Measurements from ENCODE around the gene MS4A15.
"Not testable (repeated sequence)": the region's sequence is repeated elsewhere in the genome, so short reads cannot be mapped to it uniquely, and the experiment has no call there.

Gene MS4A15

GRCh38 chr11:60798631-60799030, 42.0 kb downstream of the MS4A15 start:
- in situ Hi-C loops (cut with MboI; ENCODE audit: low sequenced_read_pairs), result no loop called here

GRCh38 chr11:60801194-60801593, 44.5 kb downstream of the MS4A15 start:
- in situ Hi-C loops (cut with MboI; ENCODE audit: low sequenced_read_pairs), result no loop called here

GRCh38 chr11:60803273-60803936, 46.7 kb downstream of the MS4A15 start:
- in situ Hi-C loops (cut with MboI; ENCODE audit: low sequenced_read_pairs), result no loop called here

GRCh38 chr11:60809249-60809648, 52.6 kb downstream of the MS4A15 start:
- in situ Hi-C loops (cut with MboI; ENCODE audit: low sequenced_read_pairs), result no loop called here

GRCh38 chr11:60809691-60810090, 53.0 kb downstream of the MS4A15 start:
- in situ Hi-C loops (cut with MboI; ENCODE audit: low sequenced_read_pairs), result no loop called here

GRCh38 chr11:60810151-60810550, 53.5 kb downstream of the MS4A15 start:
- in situ Hi-C loops (cut with MboI; ENCODE audit: low sequenced_read_pairs), result no loop called here

DNA sequence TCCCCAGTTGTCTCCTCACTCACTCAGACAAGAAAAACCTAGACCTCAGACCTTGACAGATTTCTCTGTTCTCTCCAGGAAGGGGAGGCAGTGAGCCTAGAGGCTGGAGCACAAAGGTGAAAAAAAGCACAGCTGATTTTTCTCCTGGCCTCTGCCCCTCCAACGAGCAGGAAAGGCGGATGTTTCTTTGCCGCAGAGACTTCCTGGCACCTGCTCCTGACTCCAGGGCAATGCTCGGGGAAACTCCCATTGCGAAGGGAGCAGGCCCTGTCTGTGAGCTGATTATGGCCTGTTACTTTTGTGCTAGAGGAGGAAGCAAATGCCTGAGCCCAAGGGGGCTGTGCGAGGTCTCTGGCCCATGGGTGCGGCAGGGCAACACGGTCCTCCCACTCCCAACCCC, 53.9 kb downstream of the MS4A15 start:
- in situ Hi-C loops (cut with MboI; ENCODE audit: low sequenced_read_pairs), result no loop called here

DNA sequence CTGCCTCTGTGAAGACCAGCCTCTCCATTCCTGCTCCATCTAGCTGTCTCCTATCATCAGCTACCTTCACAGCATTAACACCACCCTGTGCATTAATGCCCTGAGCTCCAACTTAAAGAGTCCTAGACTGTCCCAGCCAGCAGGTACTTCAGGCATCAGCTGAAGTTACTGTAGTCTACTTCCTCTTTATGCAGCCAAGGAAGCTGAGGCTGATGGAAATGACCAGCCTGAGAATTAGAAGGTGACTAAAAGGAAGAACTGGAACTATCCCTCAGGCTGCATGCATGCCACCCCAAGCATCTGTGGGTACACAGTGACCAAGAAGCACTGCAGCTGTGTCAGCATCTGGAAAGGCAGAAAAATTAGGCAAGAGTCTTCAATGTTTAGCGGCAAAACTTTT, 56.7 kb downstream of the MS4A15 start:
- in situ Hi-C loops (cut with MboI; ENCODE audit: low sequenced_read_pairs), result no loop called here

DNA sequence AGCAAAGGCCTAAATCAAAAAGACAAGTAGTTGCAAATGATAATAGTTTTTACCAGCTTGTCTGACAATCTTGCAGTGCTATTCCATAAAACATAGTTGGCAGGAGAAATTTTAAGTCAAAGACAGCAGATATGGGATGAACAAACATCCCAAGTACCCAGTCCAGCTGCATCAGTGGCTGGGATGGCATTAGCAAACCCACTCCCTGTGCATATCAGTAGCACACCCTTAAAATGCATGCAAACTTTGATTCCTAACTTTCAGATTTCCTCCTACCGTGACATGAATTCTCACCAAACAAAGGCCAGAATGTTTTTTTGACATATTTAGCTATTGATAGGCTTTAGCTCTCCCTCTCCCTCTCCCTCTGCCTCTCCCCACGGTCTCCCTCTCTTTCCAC, 57.4 kb downstream of the MS4A15 start:
- in situ Hi-C loops (cut with MboI; ENCODE audit: low sequenced_read_pairs), result no loop called here

DNA sequence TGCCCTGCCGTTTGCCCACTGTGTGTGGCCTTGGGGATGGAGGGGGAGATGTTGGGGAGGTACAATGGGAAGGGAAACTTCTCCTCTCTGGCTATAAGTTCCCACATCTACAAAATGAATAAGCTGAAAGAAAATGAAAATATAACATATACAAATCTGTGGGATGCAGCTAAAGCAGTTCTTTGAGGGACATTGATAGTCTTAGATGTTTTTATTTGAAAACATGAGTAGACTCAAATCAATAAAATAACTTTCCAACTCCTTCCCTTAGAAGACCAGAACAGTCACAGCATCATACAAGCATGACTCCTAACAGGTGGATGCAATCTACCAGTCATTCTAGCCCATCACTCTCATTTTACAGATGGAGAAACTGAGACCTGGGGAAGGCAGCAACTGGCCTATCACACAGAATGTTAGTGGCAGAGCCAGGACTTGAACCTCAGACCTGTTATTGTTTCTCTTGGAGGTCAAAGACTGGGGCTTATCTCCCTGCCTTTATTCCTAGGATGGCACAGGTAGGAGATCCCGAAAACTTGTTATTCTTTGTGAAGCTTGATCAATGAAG, 60.0 kb downstream of the MS4A15 start:
- in situ Hi-C loops (cut with MboI; ENCODE audit: low sequenced_read_pairs), result no loop called here

GRCh38 chr11:60818057-60818456, 61.4 kb downstream of the MS4A15 start:
- in situ Hi-C loops (cut with MboI; ENCODE audit: low sequenced_read_pairs), result no loop called here

- in situ Hi-C loops (cut with MboI; ENCODE audit: low sequenced_read_pairs), result no loop called here
These were observed 65.3 kb downstream of the MS4A15 start for GRCh38 chr11:60821827-60822599.

- in situ Hi-C loops (cut with MboI; ENCODE audit: low sequenced_read_pairs), result not testable (repeated sequence)
These were observed 67.2 kb downstream of the MS4A15 start for GRCh38 chr11:60823745-60824306.

GRCh38 chr11:60825118-60825517, 68.5 kb downstream of the MS4A15 start:
- in situ Hi-C loops (cut with MboI; ENCODE audit: low sequenced_read_pairs), result no loop called here

DNA sequence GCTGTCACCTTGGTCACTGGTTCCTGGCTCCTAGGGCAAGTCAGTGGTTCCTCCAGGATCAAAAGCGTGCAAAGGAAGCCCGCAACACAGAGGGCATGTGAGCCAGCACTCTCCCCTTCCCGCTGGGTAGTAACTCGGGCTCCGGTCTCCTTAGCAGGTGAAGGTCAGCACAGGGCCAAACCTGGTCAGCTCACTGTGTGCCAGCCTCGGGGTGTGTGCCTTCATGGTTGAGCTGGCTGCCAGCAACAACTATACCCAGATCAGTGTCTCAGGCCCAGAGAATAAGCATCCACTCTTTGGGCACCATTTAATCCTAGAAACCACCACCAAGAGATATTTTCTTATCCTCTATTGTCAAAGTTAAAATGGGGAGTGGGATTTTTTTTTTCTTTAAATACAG, 69.1 kb downstream of the MS4A15 start:
- in situ Hi-C loops (cut with MboI; ENCODE audit: low sequenced_read_pairs), result no loop called here
